OCI-LY3 (cell line): ENCODE data around the gene ATP5F1C.

Experiments
- H2AFZ ChIP-seq: fragments of 200-600, 300-600 bp; shearing (Covaris generic); 2 replicates; pipeline ENCODE4 v1.6.0; 2014; ENCODE audit warnings: antibody characterized with exemption, low read depth, low read length
- H3K27ac ChIP-seq: fragments of 200-600, 300-600 bp; sonication (generic); 2 replicates; pipeline ENCODE4 v1.5.1; 2014; ENCODE audit warnings: mild to moderate bottlenecking, low read length, moderate library complexity, mixed read lengths
- H3K27me3 ChIP-seq: fragments of 200-600, 300-600 bp; sonication (generic); 2 replicates; pipeline ENCODE4 v1.6.1; 2014; ENCODE audit warnings: low read depth, low read length, mixed read lengths
- H3K36me3 ChIP-seq: fragments of 200-600, 300-600 bp; sonication (generic); replicated peaks from 2 replicates; pipeline ENCODE3; 2014; ENCODE audit warnings: low read depth, low read length, mixed read lengths
- H3K4me1 ChIP-seq: fragments of 300-600, 200-600 bp; sonication (generic); 2 replicates; pipeline ENCODE4 v1.6.1; 2014; ENCODE audit warnings: low read length, mixed read lengths
- H3K4me2 ChIP-seq: fragments of 200-600, 300-600 bp; sonication (generic); 2 replicates; pipeline ENCODE4 v1.6.1; 2014; ENCODE audit warnings: low read length, mixed read lengths
- H3K4me3 ChIP-seq: fragments of 300-600, 200-600 bp; sonication (generic); 2 replicates; pipeline ENCODE4 v1.5.1; 2014; ENCODE audit warnings: antibody characterized with exemption, mild to moderate bottlenecking, low read length, moderate library complexity
- H3K79me2 ChIP-seq: fragments of 300-600, 200-600 bp; shearing (Covaris generic); 2 replicates; pipeline ENCODE4 v1.6.1; 2014; ENCODE audit warnings: mild to moderate bottlenecking, low read length, mixed read lengths
- H3K9ac ChIP-seq: fragments of 300-600, 200-600 bp; shearing (Covaris generic); 2 replicates; pipeline ENCODE4 v1.6.0; 2014; ENCODE audit warnings: mild to moderate bottlenecking, low read length, moderate library complexity
- H3K9me3 ChIP-seq: fragments of 200-600, 300-600 bp; shearing (Covaris generic); 2 replicates; pipeline ENCODE4 v1.6.1; 2014; ENCODE audit warnings: low read length, mixed read lengths; ENCODE audit not compliant: insufficient read depth
- H4K20me1 ChIP-seq: fragments of 200-600, 300-600 bp; sonication (generic); 2 replicates; pipeline ENCODE4 v1.6.1; 2016; ENCODE audit warnings: low read length, mixed read lengths; ENCODE audit not compliant: insufficient read depth
- CTCF ChIP-seq: fragments of 200-600, 300-600 bp; sonication (generic); IDR thresholded peaks from 2 replicates; pipeline ENCODE4 v1.5.1; 2014; ENCODE audit warnings: antibody characterized with exemption, low read length, low read depth
- EZH2phosphoT487 ChIP-seq: fragments of 200-600 bp; shearing (Covaris generic); IDR thresholded peaks from 2 replicates; pipeline ENCODE4 v1.6.1; 2018; ENCODE audit warnings: antibody characterized with exemption, mixed run types, low read depth

ATP5F1C gene

GRCh38 chr10:7787150-7787856, 674 bp upstream of the ATP5F1C start:
- H3K27ac ChIP-seq, result 0 out of 2 replicates have a peak overlapping the region, but pooled peaks have one; percentile 19
- peak overlapping the region; percentile 85 for H3K4me2 ChIP-seq
- peak overlapping the region; percentile 99 for H3K4me3 ChIP-seq
- no peaks in the 10 kb centered on the region for H3K36me3 ChIP-seq
- H2AFZ ChIP-seq, result no peak overlapping the region
- peak overlapping the region; percentile 89 for H3K9ac ChIP-seq
- peaks cover 33% of the 10 kb centered on the region for H4K20me1 ChIP-seq
- no peaks in the 10 kb centered on the region for H3K9me3 ChIP-seq
- TF ChIP-seq CTCF (no peak), EZH2phosphoT487 (no peak)
- peaks cover 20% of the 10 kb centered on the region for H3K4me1 ChIP-seq
- no peaks in the 10 kb centered on the region for H3K27me3 ChIP-seq
- H3K79me2 ChIP-seq, result peaks cover 91% of the 10 kb centered on the region

DNA sequence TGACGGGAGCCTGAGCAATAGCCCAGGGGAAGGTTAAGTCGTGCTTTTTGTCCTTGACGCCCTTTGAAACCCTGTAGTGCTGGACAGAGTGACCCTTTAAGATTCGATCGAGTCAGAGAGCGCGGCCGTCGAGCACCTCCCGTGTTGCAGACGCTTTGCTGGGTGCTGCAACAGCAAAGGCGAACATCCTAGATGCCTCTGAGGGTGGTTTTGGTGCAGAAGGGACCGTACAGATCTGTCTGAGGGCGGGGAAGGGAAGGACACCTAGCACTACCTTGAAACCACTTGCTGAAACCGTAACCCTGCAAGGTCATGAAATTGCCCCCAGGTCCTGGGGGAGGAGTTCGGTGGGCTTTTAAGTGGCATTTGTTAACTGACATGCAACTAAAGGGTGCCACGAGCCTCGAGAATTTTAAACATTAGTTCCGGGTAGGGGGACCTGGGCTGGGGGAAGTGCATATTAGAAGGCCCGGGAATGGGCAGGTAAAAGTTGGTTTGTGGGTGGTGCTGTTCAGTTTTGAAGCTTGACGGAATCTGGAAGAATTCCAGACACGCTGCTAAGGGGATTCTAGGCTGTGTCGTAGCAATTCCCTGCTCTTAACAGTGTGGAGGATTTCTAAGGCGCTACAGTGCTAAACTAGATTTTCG, 786 bp downstream of the ATP5F1C start:
- no peaks in the 10 kb centered on the region for H3K27me3 ChIP-seq
- peak overlapping the region; percentile 85 for H3K4me2 ChIP-seq
- H3K36me3 ChIP-seq, result no peaks in the 10 kb centered on the region
- H3K9me3 ChIP-seq, result no peaks in the 10 kb centered on the region
- TF ChIP-seq EZH2phosphoT487, result no peak
- H4K20me1 ChIP-seq, result peaks cover 37% of the 10 kb centered on the region
- peaks cover 20% of the 10 kb centered on the region for H3K4me1 ChIP-seq
- H3K4me3 ChIP-seq, result peak overlapping the region; percentile 99
- peak overlapping the region; percentile 34 for H3K27ac ChIP-seq
- peaks cover 97% of the 10 kb centered on the region for H3K79me2 ChIP-seq
- H2AFZ ChIP-seq, result no peak overlapping the region
- H3K9ac ChIP-seq, result peak overlapping the region; percentile 86

GRCh38 chr10:7789390-7789789, 1.4 kb downstream of the ATP5F1C start:
- no peak overlapping the region for H2AFZ ChIP-seq
- peak overlapping the region; percentile 85 for H3K4me2 ChIP-seq
- no peak overlapping the region for H3K27ac ChIP-seq
- no peaks in the 10 kb centered on the region for H3K27me3 ChIP-seq
- H3K4me3 ChIP-seq, result peak overlapping the region; percentile 99
- H3K9ac ChIP-seq, result peak overlapping the region; percentile 86
- H3K9me3 ChIP-seq, result no peaks in the 10 kb centered on the region
- peaks cover 43% of the 10 kb centered on the region for H4K20me1 ChIP-seq
- peaks cover 98% of the 10 kb centered on the region for H3K79me2 ChIP-seq
- TF ChIP-seq CTCF (no peak), EZH2phosphoT487 (no peak)
- peaks cover 20% of the 10 kb centered on the region for H3K4me1 ChIP-seq
- no peaks in the 10 kb centered on the region for H3K36me3 ChIP-seq

DNA sequence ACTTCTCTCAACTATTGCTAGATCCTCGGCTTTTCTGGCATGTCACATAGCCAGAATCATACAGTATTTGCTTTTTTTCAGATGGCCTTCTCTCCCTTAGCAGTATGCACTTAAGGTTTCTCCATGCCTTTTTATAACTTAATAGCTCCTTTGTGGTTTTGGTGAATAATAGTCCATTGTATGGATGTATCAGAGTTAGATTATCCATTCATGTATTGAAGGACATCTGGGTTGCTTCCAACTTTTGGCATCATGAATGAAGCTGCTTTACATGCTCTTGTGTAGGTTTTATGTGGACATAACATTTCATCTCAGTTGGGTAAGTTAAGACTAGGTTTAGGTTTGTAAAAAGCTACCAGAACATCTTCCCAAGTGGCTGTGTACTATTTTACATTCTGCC, 4.6 kb downstream of the ATP5F1C start:
- no peaks in the 10 kb centered on the region for H3K9me3 ChIP-seq
- peaks cover 52% of the 10 kb centered on the region for H4K20me1 ChIP-seq
- peaks cover 88% of the 10 kb centered on the region for H3K79me2 ChIP-seq
- peaks cover 2% of the 10 kb centered on the region for H3K36me3 ChIP-seq
- TF ChIP-seq CTCF (no peak), EZH2phosphoT487 (no peak)
- H3K9ac ChIP-seq, result no peak overlapping the region
- H3K27ac ChIP-seq, result no peak overlapping the region
- H3K27me3 ChIP-seq, result no peaks in the 10 kb centered on the region
- H3K4me3 ChIP-seq, result no peak overlapping the region
- H3K4me2 ChIP-seq, result no peak overlapping the region
- peaks cover 10% of the 10 kb centered on the region for H3K4me1 ChIP-seq
- H2AFZ ChIP-seq, result no peak overlapping the region
